ENCODE data around the gene ECE2. TPM values are rescaled to one million over a fixed set of nuclear protein-coding genes. Genes with fewer than 3 reads are reported as not detected.
A peak's percentile ranks its signal among the peaks of the same experiment; 100 is the strongest.

ECE2 gene
- total RNA-seq, 4 donors from 2014 or later = not detected

DNA sequence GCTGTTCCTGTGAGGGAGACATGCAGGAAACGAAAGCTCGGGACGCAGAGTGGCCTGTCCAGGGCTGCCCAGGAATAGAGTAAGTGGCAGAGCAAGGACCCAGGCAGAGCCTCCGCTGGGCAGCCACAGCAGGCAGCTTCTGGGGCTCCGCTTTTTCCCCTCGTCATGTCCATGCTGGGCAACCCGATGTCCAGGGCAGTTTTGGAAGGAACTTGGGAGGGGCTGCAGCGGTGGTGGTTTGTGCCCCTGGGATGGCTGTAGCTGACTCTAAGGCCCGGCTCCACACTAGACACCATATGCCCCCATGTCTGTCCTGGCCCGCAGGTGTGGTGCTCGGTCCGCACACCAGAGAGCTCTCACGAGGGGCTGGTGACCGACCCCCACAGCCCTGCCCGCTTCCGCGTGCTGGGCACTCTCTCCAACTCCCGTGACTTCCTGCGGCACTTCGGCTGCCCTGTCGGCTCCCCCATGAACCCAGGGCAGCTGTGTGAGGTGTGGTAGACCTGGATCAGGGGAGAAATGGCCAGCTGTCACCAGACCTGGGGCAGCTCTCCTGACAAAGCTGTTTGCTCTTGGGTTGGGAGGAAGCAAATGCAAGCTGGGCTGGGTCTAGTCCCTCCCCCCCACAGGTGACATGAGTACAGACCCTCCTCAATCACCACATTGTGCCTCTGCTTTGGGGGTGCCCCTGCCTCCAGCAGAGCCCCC is 16.1 kb downstream of the ECE2 start:
- H3K4me3 ChIP-seq (replicated peaks in 1 of 3) = no peak overlapping the region
- no peaks in the 10 kb centered on the region for H3K27me3 ChIP-seq
- intact Hi-C loops (cut with DNase I) = loop anchor here (5.0 kb wide), 1 partner anchor 395 kb away; no protein-coding TSS in a partner anchor
- no peak for DNase-seq
- no peaks in the 10 kb centered on the region for H3K36me3 ChIP-seq
- no peaks in the 10 kb centered on the region for H3K4me1 ChIP-seq
- no peak for TF ChIP-seq POLR2A (IDR thresholded peaks at IDR 0.05)
- TF ChIP-seq, protein P1, sequence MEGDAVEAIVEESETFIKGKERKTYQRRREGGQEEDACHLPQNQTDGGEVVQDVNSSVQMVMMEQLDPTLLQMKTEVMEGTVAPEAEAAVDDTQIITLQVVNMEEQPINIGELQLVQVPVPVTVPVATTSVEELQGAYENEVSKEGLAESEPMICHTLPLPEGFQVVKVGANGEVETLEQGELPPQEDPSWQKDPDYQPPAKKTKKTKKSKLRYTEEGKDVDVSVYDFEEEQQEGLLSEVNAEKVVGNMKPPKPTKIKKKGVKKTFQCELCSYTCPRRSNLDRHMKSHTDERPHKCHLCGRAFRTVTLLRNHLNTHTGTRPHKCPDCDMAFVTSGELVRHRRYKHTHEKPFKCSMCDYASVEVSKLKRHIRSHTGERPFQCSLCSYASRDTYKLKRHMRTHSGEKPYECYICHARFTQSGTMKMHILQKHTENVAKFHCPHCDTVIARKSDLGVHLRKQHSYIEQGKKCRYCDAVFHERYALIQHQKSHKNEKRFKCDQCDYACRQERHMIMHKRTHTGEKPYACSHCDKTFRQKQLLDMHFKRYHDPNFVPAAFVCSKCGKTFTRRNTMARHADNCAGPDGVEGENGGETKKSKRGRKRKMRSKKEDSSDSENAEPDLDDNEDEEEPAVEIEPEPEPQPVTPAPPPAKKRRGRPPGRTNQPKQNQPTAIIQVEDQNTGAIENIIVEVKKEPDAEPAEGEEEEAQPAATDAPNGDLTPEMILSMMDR (IDR thresholded peaks at IDR 0.05) = no peak
- H3K27ac ChIP-seq = no peak overlapping the region
- WGBS, 2 donors = 84 to 93% methylated on average over 7 to 19 of the region's 21 CpGs
- no peaks in the 10 kb centered on the region for H3K9me3 ChIP-seq

DNA sequence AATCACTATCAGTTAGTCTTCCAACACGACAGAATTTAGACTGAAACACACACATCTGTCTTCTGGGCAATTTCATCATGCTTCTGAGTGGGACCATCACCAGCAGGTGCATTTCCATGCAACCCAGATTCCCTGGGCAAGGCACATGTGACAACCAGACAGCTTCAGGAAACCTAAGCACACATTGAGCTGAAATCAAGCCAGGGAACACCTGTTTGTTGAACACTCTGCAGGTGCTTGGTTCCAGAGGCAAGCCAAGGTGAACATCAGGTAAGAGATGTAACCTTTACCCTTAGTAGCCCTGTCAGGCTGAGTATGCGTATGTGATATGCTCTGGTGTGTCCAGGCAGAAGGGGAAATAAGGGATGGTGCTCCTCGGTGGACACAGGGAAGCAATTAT is 19.9 kb downstream of the ECE2 start:
- no peaks in the 10 kb centered on the region for H3K27me3 ChIP-seq
- no peak for TF ChIP-seq POLR2A (IDR thresholded peaks at IDR 0.05)
- TF ChIP-seq, protein P1 (IDR thresholded peaks at IDR 0.05) = no peak
- H3K36me3 ChIP-seq = peaks cover 0 to 6% of the 10 kb centered on the region in 2 donors
- no peak overlapping the region for H3K4me3 ChIP-seq (replicated peaks in 1 of 3)
- no peaks in the 10 kb centered on the region for H3K9me3 ChIP-seq
- H3K4me1 ChIP-seq = peaks cover 11 to 13% of the 10 kb centered on the region in 2 donors
- intact Hi-C loops (cut with DNase I) = no loop called here
- 73 to 81% methylated on average over 3 of the region's 3 CpGs for whole genome bisulfite sequencing, 2 donors
- no peak for DNase-seq
- no peak overlapping the region for H3K27ac ChIP-seq

DNA sequence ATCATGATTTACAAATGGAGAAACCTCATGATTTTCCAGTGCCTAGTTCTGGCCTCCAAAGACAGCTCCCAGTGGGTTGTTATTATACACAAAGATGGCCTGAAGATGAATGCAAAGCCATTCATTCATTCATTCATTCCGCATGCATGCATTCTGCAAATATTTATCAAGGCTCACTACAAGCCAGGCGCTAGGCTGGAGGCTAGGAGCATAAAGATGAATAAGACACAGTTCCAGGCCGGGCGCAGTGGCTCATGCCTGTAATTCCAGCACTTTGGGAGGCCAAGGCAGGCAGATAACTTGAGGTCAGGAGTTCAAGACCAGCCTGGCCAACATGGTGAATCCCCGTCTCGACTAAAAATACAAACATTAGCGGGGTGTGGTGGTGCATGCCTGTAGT is 20.8 kb downstream of the ECE2 start:
- Histone ChIP-seq H3K27me3 (no peaks in the 10 kb centered on the region), H3K4me3 (replicated peaks in 1 of 3) (no peak overlapping the region), H3K4me1 (peaks cover 11 to 13% of the 10 kb centered on the region in 2 donors), H3K36me3 (peaks cover 5 to 10% of the 10 kb centered on the region in 2 donors), H3K27ac (no peak overlapping the region), H3K9me3 (no peaks in the 10 kb centered on the region)
- 80 to 84% methylated on average over 7 of the region's 7 CpGs for WGBS, 2 donors
- TF ChIP-seq, protein P1 (IDR thresholded peaks at IDR 0.05) = no peak
- no peak for TF ChIP-seq POLR2A (IDR thresholded peaks at IDR 0.05)
- intact Hi-C loops (cut with DNase I) = no loop called here
- DNase-seq = no peak

DNA sequence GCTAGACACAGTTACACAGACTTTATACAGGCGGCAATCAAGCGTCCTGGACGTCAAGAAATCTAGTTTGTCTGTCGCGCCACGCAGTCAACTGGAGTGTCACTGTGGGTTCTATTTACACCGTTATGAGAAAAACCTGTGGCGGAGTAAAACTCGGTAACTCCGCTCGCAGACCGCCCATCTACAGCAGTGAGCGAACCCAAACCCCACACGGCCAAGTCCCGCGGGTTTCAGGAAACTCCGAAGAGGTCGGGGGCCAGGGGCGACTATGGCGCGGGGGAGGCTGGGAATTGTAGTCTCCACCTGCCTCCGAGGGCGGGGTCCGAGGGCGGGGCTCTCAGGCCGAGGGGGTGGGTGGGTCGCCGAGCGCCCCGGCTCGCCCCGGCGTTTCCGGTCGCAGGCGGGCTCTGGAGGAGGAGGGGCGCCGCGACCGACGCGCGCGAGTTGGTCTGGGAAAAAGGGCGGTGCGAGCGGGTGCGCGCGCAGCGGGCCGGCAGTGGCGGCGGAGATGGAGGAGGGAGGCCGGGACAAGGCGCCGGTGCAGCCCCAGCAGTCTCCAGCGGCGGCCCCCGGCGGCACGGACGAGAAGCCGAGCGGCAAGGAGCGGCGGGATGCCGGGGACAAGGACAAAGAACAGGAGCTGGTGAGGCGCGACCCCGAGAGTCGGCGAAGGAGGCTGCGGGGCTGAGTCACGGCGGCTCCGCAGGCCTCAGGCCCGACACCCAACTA is 23.1 kb downstream of the ECE2 start, which contains the start of gene PSMD2:
TSS of gene PSMD2 (plus strand) at position 483 of the 729 bp plus-strand sequence. CDS start at position 509, 26 bp downstream.
- intact Hi-C loops (cut with DNase I) = no loop called here
- 0 to 1% methylated on average over 17 to 46 of the region's 78 CpGs for WGBS, 2 donors
- H3K4me1 ChIP-seq = peaks cover 11 to 13% of the 10 kb centered on the region in 2 donors
- peak within 1 kb of the TSS; percentile 56 to 88 (median 56) for H3K4me3 ChIP-seq (replicated peaks in 1 of 3)
- no peaks in the 10 kb centered on the region for H3K27me3 ChIP-seq
- peak within 1 kb of the TSS; percentile 65 to 82 (median 79) for H3K27ac ChIP-seq
- peak; percentile 98 for DNase-seq
- peaks cover 28 to 33% of the 10 kb centered on the region in 2 donors for H3K36me3 ChIP-seq
- H3K9me3 ChIP-seq = no peaks in the 10 kb centered on the region
- TF ChIP-seq, protein P1 (IDR thresholded peaks at IDR 0.05) = peak in 1 of 6 experiments; percentile 26
- peak in 1 of 2 donors; percentile 80 for TF ChIP-seq POLR2A (IDR thresholded peaks at IDR 0.05)

All from thyroid gland (tissue), 4 donors.